Osteocyte (in vitro differentiated cells): ENCODE measurements around the gene SYDE2. TPM values are rescaled to one million over a fixed set of nuclear protein-coding genes. Genes with fewer than 3 reads are reported as not detected.

Experiments used
- DNase-seq: peaks from one replicate; pipeline ENCODE4 v3.0.0; 2021; ENCODE audit warnings: mixed read lengths; ENCODE audit not compliant: unreplicated experiment; ENCODE audit errors: extremely low spot score
- H3K27ac Mint-ChIP-seq: one replicate; pipeline ENCODE4 v1.8.0; 2021; ENCODE audit warnings: mild to moderate bottlenecking, mixed read lengths; ENCODE audit not compliant: unreplicated experiment
- H3K27me3 Mint-ChIP-seq: one replicate; pipeline ENCODE4 v1.8.0; 2021; ENCODE audit warnings: mixed read lengths; ENCODE audit not compliant: unreplicated experiment
- H3K36me3 Mint-ChIP-seq: one replicate; pipeline ENCODE4 v1.8.0; 2021; ENCODE audit warnings: mixed read lengths; ENCODE audit not compliant: unreplicated experiment
- H3K4me1 Mint-ChIP-seq: one replicate; pipeline ENCODE4 v1.8.0; 2021; ENCODE audit warnings: mixed read lengths; ENCODE audit not compliant: unreplicated experiment
- H3K4me3 Mint-ChIP-seq: one replicate; pipeline ENCODE4 v1.8.0; 2021; ENCODE audit warnings: mild to moderate bottlenecking, moderate library complexity, mixed read lengths; ENCODE audit not compliant: unreplicated experiment
- H3K9me3 Mint-ChIP-seq: one replicate; pipeline ENCODE4 v1.8.0; 2021; ENCODE audit warnings: mixed read lengths; ENCODE audit not compliant: unreplicated experiment
- CTCF ChIP-seq: fragments of 200-600 bp; sonication (generic); IDR thresholded peaks from 2 replicates; pipeline ENCODE4 v1.5.0; 2021; ENCODE audit warnings: antibody characterized with exemption, mild to moderate bottlenecking, moderate library complexity
- total RNA-seq: library from RNA; stranded (reverse); gene quantifications from 2 replicates; pipeline ENCODE4 v1.2.1, GENCODE V29; 2021

Gene SYDE2
- total RNA-seq, 1 donor from 2014 or later = 6.3 TPM

GRCh38 chr1:85229574-85230097 lies 28.8 kb upstream of the SYDE2 start:
- Mint-ChIP-seq H3K36me3 (no peaks in the 10 kb centered on the region), H3K4me1 (peaks cover 12% of the 10 kb centered on the region), H3K27ac (no peak overlapping the region), H3K4me3 (no peak overlapping the region), H3K9me3 (no peaks in the 10 kb centered on the region), H3K27me3 (no peaks in the 10 kb centered on the region)
- no peak for TF ChIP-seq CTCF
- DNase-seq = no peak

GRCh38 chr1:85228972-85229371 lies 28.2 kb upstream of the SYDE2 start:
- no peak for TF ChIP-seq CTCF
- H3K9me3 Mint-ChIP-seq = no peaks in the 10 kb centered on the region
- H3K4me1 Mint-ChIP-seq = peaks cover 17% of the 10 kb centered on the region
- DNase-seq = no peak
- no peaks in the 10 kb centered on the region for H3K27me3 Mint-ChIP-seq
- no peaks in the 10 kb centered on the region for H3K36me3 Mint-ChIP-seq
- no peak overlapping the region for H3K4me3 Mint-ChIP-seq
- no peak overlapping the region for H3K27ac Mint-ChIP-seq

- TF ChIP-seq CTCF = no peak
- Mint-ChIP-seq H3K4me1 (peaks cover 23% of the 10 kb centered on the region), H3K27ac (no peak overlapping the region), H3K4me3 (no peak overlapping the region), H3K27me3 (peaks cover 3% of the 10 kb centered on the region), H3K36me3 (no peaks in the 10 kb centered on the region), H3K9me3 (no peaks in the 10 kb centered on the region)
- DNase-seq = no peak
Measured at GRCh38 chr1:85225624-85226380, 25.0 kb upstream of the SYDE2 start.

- Mint-ChIP-seq H3K4me3 (no peak overlapping the region), H3K36me3 (no peaks in the 10 kb centered on the region)
- DNase-seq = no peak
Measured at GRCh38 chr1:85224734-85225623, 24.2 kb upstream of the SYDE2 start.

More at GRCh38 chr1:85224734-85225623, 24.2 kb upstream of the SYDE2 start:
- Mint-ChIP-seq H3K9me3 (no peaks in the 10 kb centered on the region), H3K27me3 (peaks cover 3% of the 10 kb centered on the region), H3K4me1 (peaks cover 27% of the 10 kb centered on the region), H3K27ac (no peak overlapping the region)
- no peak for TF ChIP-seq CTCF
